ENCODE results near the gene C8A.

- no peak for TF ChIP-seq CTCF (optimal IDR thresholded peaks at IDR 0.05 in 1 of 3, IDR thresholded peaks at IDR 0.05 in 1 of 3, conservative IDR thresholded peaks at IDR 0.05 in 1 of 3; ENCODE audit: extremely low read depth in 1 of 3, insufficient read depth in 2 of 3, low read length in 3 of 3)
- TF ChIP-seq EZH2 (IDR thresholded peaks at IDR 0.05; ENCODE audit: low read length): no peak
Measured at GRCh38 chr1:56877973-56878372, 23.4 kb downstream of the C8A start.

All from keratinocyte (primary cell).